GM12872 (cell line): ENCODE data around the gene TAX1BP3.
A peak's percentile ranks its signal among the peaks of the same experiment; 100 is the strongest.

Experiments used
- CTCF ChIP-seq: IDR thresholded peaks from 3 replicates; pipeline ENCODE4 v1.5.1; 2011; ENCODE audit warnings: low read depth, mild to moderate bottlenecking, low read length, moderate library complexity; ENCODE audit not compliant: insufficient read depth

Gene TAX1BP3

DNA sequence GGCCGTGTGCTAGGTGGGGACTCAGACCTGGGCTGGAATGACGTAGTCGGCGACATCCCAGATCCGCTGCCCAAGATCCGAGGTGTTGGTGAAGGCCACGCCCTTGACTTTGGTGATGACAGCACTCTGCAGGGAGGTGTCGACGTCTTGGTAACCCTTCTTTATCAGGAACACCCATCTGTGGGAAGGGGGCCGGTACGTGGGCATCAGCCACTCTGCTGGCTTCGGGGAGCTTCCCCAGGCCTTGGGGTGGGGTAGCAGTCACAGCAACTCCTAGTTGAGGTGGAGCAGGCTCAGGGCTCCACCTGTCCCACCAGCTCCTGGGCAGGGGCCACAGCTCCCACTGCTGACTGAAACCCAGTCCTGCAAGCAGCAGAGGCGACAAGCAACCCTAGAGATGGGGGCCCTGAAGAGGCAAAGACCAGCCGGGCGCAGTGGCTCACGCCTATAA, 23.3 kb upstream of the TAX1BP3 start:
- peak; percentile 46; the same call in 2 of the 3 replicates for TF ChIP-seq CTCF

DNA sequence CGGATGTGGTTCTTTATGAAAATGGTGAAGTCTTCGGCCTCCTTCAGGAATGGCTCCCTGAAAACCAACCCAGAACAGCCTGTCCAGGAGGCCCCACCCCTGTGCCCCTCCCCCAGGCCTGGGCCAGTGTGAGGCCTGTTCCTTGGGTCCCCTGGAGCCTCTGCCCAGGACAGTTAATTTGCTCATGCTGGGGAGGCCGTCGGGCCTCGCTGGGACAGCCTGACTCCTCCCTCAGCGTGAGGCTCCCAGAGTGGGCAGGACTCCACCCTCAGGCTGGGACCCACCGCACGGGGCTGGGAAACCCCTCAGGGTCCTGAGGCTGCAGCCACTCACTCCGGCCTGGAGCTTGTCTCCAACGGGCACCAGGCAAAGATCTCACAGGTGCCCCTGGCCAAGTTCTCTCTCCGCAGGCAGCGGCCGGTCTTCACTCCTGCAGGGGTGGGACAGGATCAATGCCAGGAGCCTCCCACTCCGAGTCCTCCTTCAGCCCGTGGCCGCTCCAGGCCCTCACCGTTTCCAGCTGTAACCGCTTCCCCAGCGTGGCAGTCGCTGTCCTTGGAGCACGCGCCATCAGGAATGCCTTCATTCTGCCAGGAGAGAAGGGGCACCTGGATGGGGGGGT, 21.8 kb upstream of the TAX1BP3 start:
- TF ChIP-seq CTCF: no peak

DNA sequence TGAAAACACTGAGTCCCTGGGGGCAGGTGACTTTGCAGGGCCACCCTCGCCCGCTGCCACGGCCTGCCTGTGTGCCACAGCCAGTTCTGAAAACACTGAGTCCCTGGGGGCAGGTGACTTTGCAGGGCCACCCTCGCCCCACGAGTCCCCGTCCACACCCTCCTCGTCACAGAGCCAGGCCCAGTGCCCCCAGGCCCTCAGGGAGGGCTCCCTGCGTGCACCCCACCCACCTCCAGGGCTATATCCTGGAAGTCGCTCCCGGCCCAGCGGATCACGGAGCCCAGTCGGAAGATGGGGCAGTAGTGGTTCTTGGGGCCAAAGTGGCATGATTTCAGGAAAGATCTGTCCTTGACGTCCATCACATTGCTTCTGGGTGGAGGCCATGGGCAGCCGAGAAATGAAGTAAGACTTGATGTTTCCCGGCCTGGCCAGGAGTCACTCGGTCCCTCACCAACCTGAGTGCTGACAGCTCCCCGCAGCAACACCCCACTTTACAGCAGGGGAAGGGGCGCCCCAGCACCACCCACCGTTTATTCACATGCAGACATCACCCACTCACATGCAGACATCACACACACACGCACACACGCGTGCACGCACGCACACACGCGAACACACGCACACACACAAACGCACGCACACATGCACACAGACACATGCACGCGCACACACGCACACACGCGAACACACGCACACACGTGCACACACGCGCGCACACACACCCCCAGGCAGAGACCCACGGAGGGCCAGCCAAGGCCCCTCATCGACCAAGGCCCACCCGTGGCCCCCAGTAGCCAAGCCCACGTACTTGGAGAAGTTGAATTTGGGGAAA, 21.1 kb upstream of the TAX1BP3 start:
- no peak for TF ChIP-seq CTCF

DNA sequence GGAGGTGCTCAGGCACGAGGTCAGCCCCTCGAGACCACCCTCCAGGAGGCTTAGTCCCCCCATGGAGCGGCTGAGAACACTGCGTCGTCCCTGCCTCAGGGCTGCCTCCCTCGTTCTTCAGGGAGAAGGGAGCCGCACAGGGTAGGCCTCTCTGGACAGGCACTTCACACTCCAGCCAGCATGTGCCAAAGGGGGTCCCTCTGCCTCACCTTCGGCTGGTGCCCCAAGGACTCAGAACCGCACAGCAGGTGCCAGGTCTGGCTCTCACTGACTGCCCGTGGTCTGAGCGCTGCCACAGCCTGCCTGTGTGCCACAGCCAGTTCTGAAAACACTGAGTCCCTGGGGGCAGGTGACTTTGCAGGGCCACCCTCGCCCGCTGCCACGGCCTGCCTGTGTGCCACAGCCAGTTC, 20.5 kb upstream of the TAX1BP3 start:
- TF ChIP-seq CTCF: no peak

GRCh38 chr17:3688027-3688553, 19.7 kb upstream of the TAX1BP3 start:
- no peak for TF ChIP-seq CTCF

GRCh38 chr17:3685174-3685573, 16.8 kb upstream of the TAX1BP3 start:
- no peak for TF ChIP-seq CTCF

GRCh38 chr17:3683054-3683511, 14.7 kb upstream of the TAX1BP3 start:
- peak; percentile 99 for TF ChIP-seq CTCF
